Measurements from ENCODE around the gene IL22RA2.

GRCh38 chr6:137185290-137185689 is 11.8 kb upstream of the IL22RA2 start:
- no peak for TF ChIP-seq CTCF (IDR thresholded peaks at IDR 0.05)
- TF ChIP-seq TCF7L2 (IDR thresholded peaks at IDR 0.05; ENCODE audit: low read depth, low read length) = no peak

All from Panc1 (cell line).